CD4-positive, alpha-beta T cell treated with Interleukin-15 for 1 hour (primary cell): Measurements from ENCODE around the gene SDHA.

Experiments
- DNase-seq: peaks from one replicate; pipeline ENCODE4 v3.0.0-alpha.2; 2020

Gene SDHA

GRCh38 chr5:217494-218456 lies at the start of gene SDHA, which contains the start of gene CCDC127:
Gene SDHA (plus strand): TSS chr5:218320. CDS start chr5:218356, 36 bp downstream.
Gene CCDC127 (minus strand): TSS chr5:218153. CDS start chr5:216849, 1,304 bp downstream.
- DNase-seq: peak; percentile 97

- no peak for DNase-seq
Measured at GRCh38 chr5:169071-169727, 48.9 kb upstream of the SDHA start.

GRCh38 chr5:169728-170094 lies 48.4 kb upstream of the SDHA start:
- no peak for DNase-seq

- DNase-seq: no peak
Measured at GRCh38 chr5:170971-171800, 46.9 kb upstream of the SDHA start.

- DNase-seq: no peak
Measured at GRCh38 chr5:171801-172331, 46.3 kb upstream of the SDHA start.

- no peak for DNase-seq
Measured at GRCh38 chr5:172421-172820, 45.7 kb upstream of the SDHA start.

GRCh38 chr5:172841-173251 lies 45.3 kb upstream of the SDHA start:
- DNase-seq: no peak

GRCh38 chr5:173392-174290 lies 44.5 kb upstream of the SDHA start:
- no peak for DNase-seq

GRCh38 chr5:174291-174600 lies 43.9 kb upstream of the SDHA start:
- no peak for DNase-seq

- DNase-seq: no peak
Measured at GRCh38 chr5:174876-175465, 43.1 kb upstream of the SDHA start.

- no peak for DNase-seq
Measured at GRCh38 chr5:176296-176823, 41.8 kb upstream of the SDHA start.

- DNase-seq: no peak
Measured at GRCh38 chr5:178110-178509, 40.0 kb upstream of the SDHA start.

- DNase-seq: no peak
Measured at GRCh38 chr5:179401-179800, 38.7 kb upstream of the SDHA start.

- no peak for DNase-seq
Measured at GRCh38 chr5:180286-180918, 37.7 kb upstream of the SDHA start.

- DNase-seq: no peak
Measured at GRCh38 chr5:181160-181559, 37.0 kb upstream of the SDHA start.

GRCh38 chr5:181566-181965 lies 36.6 kb upstream of the SDHA start:
- DNase-seq: no peak

- no peak for DNase-seq
Measured at GRCh38 chr5:182126-182525, 36.0 kb upstream of the SDHA start.

- no peak for DNase-seq
Measured at GRCh38 chr5:184471-184870, 33.6 kb upstream of the SDHA start.

GRCh38 chr5:185095-186070 lies 32.7 kb upstream of the SDHA start:
- DNase-seq: no peak
